Loucy (cell line): ENCODE results near the gene PATL2.

Source experiments
- CTCF ChIP-seq: fragments of 200-600 bp; sonication (generic); conservative IDR thresholded peaks from 2 replicates; pipeline ENCODE4 v1.5.1; 2014; ENCODE audit warnings: mild to moderate bottlenecking, antibody characterized with exemption, low read length
- EZH2phosphoT487 ChIP-seq: fragments of 200-600 bp; IDR thresholded peaks from 2 replicates; pipeline ENCODE4 v1.6.1; 2018; ENCODE audit warnings: antibody characterized with exemption, mild to moderate bottlenecking, moderate library complexity, borderline replicate concordance

GRCh38 chr15:44633603-44634002 lies 77.5 kb downstream of the PATL2 start:
- no peak for TF ChIP-seq CTCF
- TF ChIP-seq EZH2phosphoT487 = no peak
